Immature natural killer cell (primary cell): ENCODE data around the gene MRPS10. TPM values are rescaled to one million over a fixed set of nuclear protein-coding genes. Genes with fewer than 3 reads are reported as not detected.

ENCODE experiments used
- DNase-seq, 3 donors: peaks; one replicate each; pipeline ENCODE4 v3.0.0; 2022; ENCODE audit warnings: mixed read lengths in 1 of 3
- H3K27ac Mint-ChIP-seq, 6 donors: one replicate each; pipeline ENCODE4 v1.8.0; 2020; ENCODE audit warnings: mixed read lengths in 6 of 6, mild to moderate bottlenecking in 5 of 6, inconsistent platforms in 4 of 6, moderate library complexity in 3 of 6
- H3K27me3 Mint-ChIP-seq, 3 donors: one replicate each; pipeline ENCODE4 v1.8.0; 2020 to 2021; ENCODE audit warnings: low read depth in 3 of 3, mild to moderate bottlenecking in 3 of 3, mixed read lengths in 3 of 3, moderate library complexity in 3 of 3, inconsistent platforms in 1 of 3
- H3K36me3 Mint-ChIP-seq, 3 donors: one replicate each; pipeline ENCODE4 v1.8.0; 2020; ENCODE audit warnings: mixed read lengths in 3 of 3, inconsistent platforms in 2 of 3, mild to moderate bottlenecking in 2 of 3
- H3K4me1 Mint-ChIP-seq, 2 donors: one replicate each; pipeline ENCODE4 v1.8.0; 2020; ENCODE audit warnings: inconsistent platforms in 2 of 2, mild to moderate bottlenecking in 2 of 2, mixed read lengths in 2 of 2, moderate library complexity in 1 of 2
- H3K4me3 Mint-ChIP-seq, 5 donors: one replicate each; pipeline ENCODE4 v1.8.0; 2020; ENCODE audit warnings: mild to moderate bottlenecking in 5 of 5, mixed read lengths in 5 of 5, inconsistent platforms in 3 of 5, moderate library complexity in 3 of 5
- H3K9me3 Mint-ChIP-seq, 6 donors: one replicate each; pipeline ENCODE4 v1.8.0; 2020; ENCODE audit warnings: mild to moderate bottlenecking in 6 of 6, mixed read lengths in 6 of 6, inconsistent platforms in 4 of 6, moderate library complexity in 3 of 6
- polyA plus RNA-seq, 3 donors: library from polyadenylated mRNA; unstranded; fragments of 300-500 nt; fragmentation: Illumina TruSeq; gene quantifications; one replicate each; pipeline ENCODE4 v1.2.3, GENCODE V29; 2021

The MRPS10 gene
- 10 to 100 TPM; 44.7 to 52.5 (median 46.7) TPM for polyA plus RNA-seq

GRCh38 chr6:42217519-42218367 lies at the start of gene MRPS10:
Gene MRPS10 (minus strand): TSS chr6:42217861. CDS start chr6:42217849, 12 bp downstream.
- H3K4me3 Mint-ChIP-seq, result peak within 1 kb of the TSS; percentile 97 to 100 (median 98)
- peaks cover 6 to 8% (median 6%) of the 10 kb centered on the region in 3 donors for H3K36me3 Mint-ChIP-seq
- H3K4me1 Mint-ChIP-seq, result peaks cover 22 to 38% of the 10 kb centered on the region in 2 donors
- H3K9me3 Mint-ChIP-seq, result no peaks in the 10 kb centered on the region
- DNase-seq, result peak; percentile 88 to 90 (median 89)
- peaks cover 0 to 5% (median 3%) of the 10 kb centered on the region in 3 donors for H3K27me3 Mint-ChIP-seq
- H3K27ac Mint-ChIP-seq, result peak within 1 kb of the TSS; percentile 91 to 99 (median 95)

GRCh38 chr6:42266538-42266937 lies 48.9 kb upstream of the MRPS10 start:
- no peak for DNase-seq
- Mint-ChIP-seq H3K4me1 (peaks cover 22% of the 10 kb centered on the region in 2 donors), H3K9me3 (no peaks in the 10 kb centered on the region), H3K36me3 (peaks cover 0 to 37% (median 18%) of the 10 kb centered on the region in 3 donors), H3K4me3 (no peak overlapping the region), H3K27ac (no peak overlapping the region), H3K27me3 (peaks cover 0 to 17% (median 2%) of the 10 kb centered on the region in 3 donors)

- Mint-ChIP-seq H3K27ac (peak overlapping the region in 1 of 6 donors; percentile 53), H3K9me3 (no peaks in the 10 kb centered on the region), H3K4me3 (no peak overlapping the region), H3K4me1 (peaks cover 25 to 26% of the 10 kb centered on the region in 2 donors), H3K27me3 (peaks cover 2 to 17% (median 5%) of the 10 kb centered on the region in 3 donors), H3K36me3 (peaks cover 0 to 37% (median 12%) of the 10 kb centered on the region in 3 donors)
- DNase-seq, result no peak
Observed at GRCh38 chr6:42264852-42265390, 47.3 kb upstream of the MRPS10 start.

- Mint-ChIP-seq H3K27ac (peak overlapping the region in 1 of 6 donors; percentile 53), H3K36me3 (peaks cover 0 to 39% (median 11%) of the 10 kb centered on the region in 3 donors)
Observed at GRCh38 chr6:42264162-42264851, 46.6 kb upstream of the MRPS10 start.

GRCh38 chr6:42263165-42263728 lies 45.6 kb upstream of the MRPS10 start:
- H3K27ac Mint-ChIP-seq, result peak overlapping the region in 2 of 6 donors; percentile 40 to 51
- peaks cover 0 to 35% (median 11%) of the 10 kb centered on the region in 3 donors for H3K36me3 Mint-ChIP-seq
- H3K4me3 Mint-ChIP-seq, result no peak overlapping the region
- H3K9me3 Mint-ChIP-seq, result no peaks in the 10 kb centered on the region
- peaks cover 17% of the 10 kb centered on the region in 2 donors for H3K4me1 Mint-ChIP-seq
- DNase-seq, result no peak
- H3K27me3 Mint-ChIP-seq, result peaks cover 2 to 17% (median 5%) of the 10 kb centered on the region in 3 donors

More at GRCh38 chr6:42264162-42264851, 46.6 kb upstream of the MRPS10 start:
- DNase-seq, result no peak
- H3K27me3 Mint-ChIP-seq, result peaks cover 2 to 17% (median 5%) of the 10 kb centered on the region in 3 donors
- H3K9me3 Mint-ChIP-seq, result no peaks in the 10 kb centered on the region
- H3K4me3 Mint-ChIP-seq, result no peak overlapping the region
- H3K4me1 Mint-ChIP-seq, result peaks cover 19 to 20% of the 10 kb centered on the region in 2 donors

- Mint-ChIP-seq H3K36me3 (peaks cover 4 to 48% (median 17%) of the 10 kb centered on the region in 3 donors), H3K4me1 (peaks cover 12 to 17% of the 10 kb centered on the region in 2 donors)
Observed at GRCh38 chr6:42260972-42261371, 43.3 kb upstream of the MRPS10 start.

GRCh38 chr6:42260396-42260888 lies 42.8 kb upstream of the MRPS10 start:
- H3K27me3 Mint-ChIP-seq, result peaks cover 2 to 17% (median 5%) of the 10 kb centered on the region in 3 donors
- no peaks in the 10 kb centered on the region for H3K9me3 Mint-ChIP-seq
- peak overlapping the region in 1 of 6 donors; percentile 40 for H3K27ac Mint-ChIP-seq
- DNase-seq, result no peak
- H3K36me3 Mint-ChIP-seq, result peaks cover 9 to 53% (median 20%) of the 10 kb centered on the region in 3 donors
- peaks cover 12 to 17% of the 10 kb centered on the region in 2 donors for H3K4me1 Mint-ChIP-seq
- H3K4me3 Mint-ChIP-seq, result no peak overlapping the region

More at GRCh38 chr6:42260972-42261371, 43.3 kb upstream of the MRPS10 start:
- no peak overlapping the region for H3K4me3 Mint-ChIP-seq
- no peaks in the 10 kb centered on the region for H3K9me3 Mint-ChIP-seq
- H3K27ac Mint-ChIP-seq, result peak overlapping the region in 4 of 6 donors; percentile 34 to 87 (median 48)
- DNase-seq, result peak; percentile 24 to 30 (median 29)
- H3K27me3 Mint-ChIP-seq, result peaks cover 2 to 17% (median 5%) of the 10 kb centered on the region in 3 donors

- Mint-ChIP-seq H3K27ac (no peak overlapping the region), H3K4me1 (peaks cover 12 to 17% of the 10 kb centered on the region in 2 donors), H3K36me3 (peaks cover 10 to 58% (median 25%) of the 10 kb centered on the region in 3 donors), H3K27me3 (peaks cover 2 to 17% (median 5%) of the 10 kb centered on the region in 3 donors), H3K4me3 (no peak overlapping the region), H3K9me3 (no peaks in the 10 kb centered on the region)
- DNase-seq, result no peak
Observed at GRCh38 chr6:42259841-42260395, 42.3 kb upstream of the MRPS10 start.

- Mint-ChIP-seq H3K4me3 (no peak overlapping the region), H3K9me3 (no peaks in the 10 kb centered on the region), H3K4me1 (peaks cover 12 to 17% of the 10 kb centered on the region in 2 donors), H3K36me3 (peaks cover 16 to 64% (median 29%) of the 10 kb centered on the region in 3 donors), H3K27me3 (peaks cover 2 to 15% (median 5%) of the 10 kb centered on the region in 3 donors), H3K27ac (no peak overlapping the region)
- no peak for DNase-seq
Observed at GRCh38 chr6:42259286-42259685, 41.6 kb upstream of the MRPS10 start.

GRCh38 chr6:42257614-42258013 lies 40.0 kb upstream of the MRPS10 start:
- peaks cover 15 to 21% of the 10 kb centered on the region in 2 donors for H3K4me1 Mint-ChIP-seq
- peaks cover 2 to 8% (median 5%) of the 10 kb centered on the region in 3 donors for H3K27me3 Mint-ChIP-seq
- no peaks in the 10 kb centered on the region for H3K9me3 Mint-ChIP-seq
- H3K36me3 Mint-ChIP-seq, result peaks cover 25 to 68% (median 33%) of the 10 kb centered on the region in 3 donors
- no peak overlapping the region for H3K4me3 Mint-ChIP-seq
- H3K27ac Mint-ChIP-seq, result peak overlapping the region in 2 of 6 donors; percentile 35 to 64
- no peak for DNase-seq

- peaks cover 0 to 7% (median 2%) of the 10 kb centered on the region in 3 donors for H3K27me3 Mint-ChIP-seq
- H3K4me3 Mint-ChIP-seq, result no peak overlapping the region
- peaks cover 25 to 70% (median 33%) of the 10 kb centered on the region in 3 donors for H3K36me3 Mint-ChIP-seq
- DNase-seq, result no peak
- H3K4me1 Mint-ChIP-seq, result peaks cover 19 to 24% of the 10 kb centered on the region in 2 donors
- no peaks in the 10 kb centered on the region for H3K9me3 Mint-ChIP-seq
- no peak overlapping the region for H3K27ac Mint-ChIP-seq
Observed at GRCh38 chr6:42257063-42257462, 39.4 kb upstream of the MRPS10 start.

GRCh38 chr6:42255050-42255449 lies 37.4 kb upstream of the MRPS10 start:
- Mint-ChIP-seq H3K36me3 (peaks cover 25 to 74% (median 37%) of the 10 kb centered on the region in 3 donors), H3K4me1 (peaks cover 16 to 22% of the 10 kb centered on the region in 2 donors), H3K27me3 (peaks cover 0 to 4% (median 0%) of the 10 kb centered on the region in 3 donors), H3K4me3 (no peak overlapping the region), H3K9me3 (no peaks in the 10 kb centered on the region), H3K27ac (no peak overlapping the region)
- DNase-seq, result no peak
